Muscle of back (tissue), 11 donors: ENCODE measurements around the gene PIK3R3. TPM values are rescaled to one million over a fixed set of nuclear protein-coding genes. Genes with fewer than 3 reads are reported as not detected.
A peak's percentile ranks its signal among the peaks of the same experiment; 100 is the strongest.

Experiments used
- DNase-seq, 3 donors: peaks; one replicate each; pipeline versions ENCODE4 v3.0.0 to v3.0.0-alpha.2; 2013
- polyA plus RNA-seq, 10 donors: library from polyadenylated mRNA; unstranded; fragments of 120-200 nt; gene quantifications; one replicate each; pipeline ENCODE4 v1.2.1, GENCODE V29; 2013; ENCODE audit not compliant: insufficient read length in 10 of 10

The PIK3R3 gene
- polyA plus RNA-seq, 10 donors = 12.5 to 21.9 (median 17.2) TPM

- DNase-seq = no peak
These were observed 102.2 kb downstream of the PIK3R3 start for GRCh38 chr1:46030074-46030870.

- no peak for DNase-seq
These were observed 104.4 kb downstream of the PIK3R3 start for GRCh38 chr1:46027788-46028573.

- DNase-seq = no peak
These were observed 105.9 kb downstream of the PIK3R3 start for GRCh38 chr1:46026531-46026930.

GRCh38 chr1:46021046-46021996 is 111.1 kb downstream of the PIK3R3 start:
- DNase-seq = no peak

- peak in 2 of 3 donors; percentile 26 to 59 for DNase-seq
These were observed 112.4 kb downstream of the PIK3R3 start for GRCh38 chr1:46020010-46020409.

- DNase-seq = no peak
These were observed 113.1 kb downstream of the PIK3R3 start for GRCh38 chr1:46019348-46019747.

GRCh38 chr1:46017876-46018503 is 114.4 kb downstream of the PIK3R3 start:
- no peak for DNase-seq

GRCh38 chr1:46013581-46013980 is 118.8 kb downstream of the PIK3R3 start:
- DNase-seq = no peak

GRCh38 chr1:46012236-46012635 is 120.2 kb downstream of the PIK3R3 start:
- no peak for DNase-seq

GRCh38 chr1:46011121-46011695 is 121.2 kb downstream of the PIK3R3 start:
- DNase-seq = no peak

GRCh38 chr1:46010611-46011010 is 121.8 kb downstream of the PIK3R3 start:
- DNase-seq = no peak

- DNase-seq = no peak
These were observed 123.8 kb downstream of the PIK3R3 start for GRCh38 chr1:46008585-46008984.

GRCh38 chr1:46005594-46005993 is 126.8 kb downstream of the PIK3R3 start:
- no peak for DNase-seq

- DNase-seq = no peak
These were observed 127.9 kb downstream of the PIK3R3 start for GRCh38 chr1:46004492-46004891.

- DNase-seq = no peak
These were observed 129.1 kb downstream of the PIK3R3 start for GRCh38 chr1:46003315-46003714.

- no peak for DNase-seq
These were observed 129.8 kb downstream of the PIK3R3 start for GRCh38 chr1:46002551-46003150.

GRCh38 chr1:46001081-46001785 is 131.2 kb downstream of the PIK3R3 start:
- no peak for DNase-seq

GRCh38 chr1:45999507-45999906 is 132.9 kb downstream of the PIK3R3 start:
- no peak for DNase-seq

GRCh38 chr1:45998020-45998617 is 134.3 kb downstream of the PIK3R3 start:
- DNase-seq = no peak

- DNase-seq = no peak
These were observed 137.1 kb downstream of the PIK3R3 start for GRCh38 chr1:45995298-45995697.
